ENCODE results near the gene GAPDH.

DNA sequence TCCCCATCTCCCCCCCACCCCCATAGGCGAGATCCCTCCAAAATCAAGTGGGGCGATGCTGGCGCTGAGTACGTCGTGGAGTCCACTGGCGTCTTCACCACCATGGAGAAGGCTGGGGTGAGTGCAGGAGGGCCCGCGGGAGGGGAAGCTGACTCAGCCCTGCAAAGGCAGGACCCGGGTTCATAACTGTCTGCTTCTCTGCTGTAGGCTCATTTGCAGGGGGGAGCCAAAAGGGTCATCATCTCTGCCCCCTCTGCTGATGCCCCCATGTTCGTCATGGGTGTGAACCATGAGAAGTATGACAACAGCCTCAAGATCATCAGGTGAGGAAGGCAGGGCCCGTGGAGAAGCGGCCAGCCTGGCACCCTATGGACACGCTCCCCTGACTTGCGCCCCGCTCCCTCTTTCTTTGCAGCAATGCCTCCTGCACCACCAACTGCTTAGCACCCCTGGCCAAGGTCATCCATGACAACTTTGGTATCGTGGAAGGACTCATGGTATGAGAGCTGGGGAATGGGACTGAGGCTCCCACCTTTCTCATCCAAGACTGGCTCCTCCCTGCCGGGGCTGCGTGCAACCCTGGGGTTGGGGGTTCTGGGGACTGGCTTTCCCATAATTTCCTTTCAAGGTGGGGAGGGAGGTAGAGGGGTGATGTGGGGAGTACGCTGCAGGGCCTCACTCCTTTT lies 2.7 kb downstream of the GAPDH start:
- TF ChIP-seq POLR2AphosphoS5 (IDR thresholded peaks at IDR 0.05; ENCODE audit: low read depth) (no peak), SPI1 (IDR thresholded peaks at IDR 0.05; ENCODE audit: borderline replicate concordance, low read depth) (no peak)
- TF ChIP-seq, protein P1, sequence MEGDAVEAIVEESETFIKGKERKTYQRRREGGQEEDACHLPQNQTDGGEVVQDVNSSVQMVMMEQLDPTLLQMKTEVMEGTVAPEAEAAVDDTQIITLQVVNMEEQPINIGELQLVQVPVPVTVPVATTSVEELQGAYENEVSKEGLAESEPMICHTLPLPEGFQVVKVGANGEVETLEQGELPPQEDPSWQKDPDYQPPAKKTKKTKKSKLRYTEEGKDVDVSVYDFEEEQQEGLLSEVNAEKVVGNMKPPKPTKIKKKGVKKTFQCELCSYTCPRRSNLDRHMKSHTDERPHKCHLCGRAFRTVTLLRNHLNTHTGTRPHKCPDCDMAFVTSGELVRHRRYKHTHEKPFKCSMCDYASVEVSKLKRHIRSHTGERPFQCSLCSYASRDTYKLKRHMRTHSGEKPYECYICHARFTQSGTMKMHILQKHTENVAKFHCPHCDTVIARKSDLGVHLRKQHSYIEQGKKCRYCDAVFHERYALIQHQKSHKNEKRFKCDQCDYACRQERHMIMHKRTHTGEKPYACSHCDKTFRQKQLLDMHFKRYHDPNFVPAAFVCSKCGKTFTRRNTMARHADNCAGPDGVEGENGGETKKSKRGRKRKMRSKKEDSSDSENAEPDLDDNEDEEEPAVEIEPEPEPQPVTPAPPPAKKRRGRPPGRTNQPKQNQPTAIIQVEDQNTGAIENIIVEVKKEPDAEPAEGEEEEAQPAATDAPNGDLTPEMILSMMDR (IDR thresholded peaks at IDR 0.05; ENCODE audit: insufficient read depth, low read length): no peak

Measured in HL-60 (cell line).